Uterus (tissue), 4 donors: ENCODE results near the gene ALOX5. TPM values are rescaled to one million over a fixed set of nuclear protein-coding genes. Genes with fewer than 3 reads are reported as not detected.

ENCODE experiments used
- DNase-seq, 2 donors: peaks; one replicate each; pipeline ENCODE4 v3.0.0-alpha.2; 2019 to 2020
- H3K27ac ChIP-seq, 2 donors: fragments of 200-600 bp; sonication (generic); 1 replicate in 1 of 2; 2 replicates in 1 of 2; pipeline ENCODE4 v1.5.1; 2016 to 2018
- H3K27me3 ChIP-seq, 2 donors: fragments of 200-600 bp; sonication (generic); one replicate each; pipeline ENCODE4 v1.5.1; 2018 to 2019; ENCODE audit warnings: control low read depth in 1 of 2
- H3K36me3 ChIP-seq, 2 donors: fragments of 200-600 bp; sonication (generic); one replicate each; pipeline ENCODE4 v1.5.1; 2019; ENCODE audit warnings: control low read depth in 1 of 2
- H3K4me1 ChIP-seq, 2 donors: fragments of 200-600 bp; sonication (generic); one replicate each; pipeline ENCODE4 v1.5.1; 2018 to 2019; ENCODE audit warnings: control low read depth in 1 of 2
- H3K4me3 ChIP-seq, 2 donors: fragments of 200-600 bp; sonication (generic); 1 replicate in 1 of 2; 2 replicates in 1 of 2; pipeline ENCODE4 v1.5.1; 2018 to 2019; ENCODE audit warnings: mild to moderate bottlenecking in 1 of 2
- H3K9me3 ChIP-seq, 2 donors: fragments of 200-600 bp; sonication (generic); one replicate each; pipeline ENCODE4 v1.5.1; 2019; ENCODE audit warnings: control low read depth in 1 of 2
- POLR2A ChIP-seq, 2 donors: fragments of 450-650 bp; IDR thresholded peaks; one replicate each; pipeline ENCODE4 v1.6.1; 2016; ENCODE audit warnings: antibody characterized with exemption in 2 of 2, mild to moderate bottlenecking in 1 of 2, moderate library complexity in 1 of 2
- intact Hi-C: fragments of 100-400 bp; cut with DNase I; formaldehyde crosslinking; loops from one replicate; pipeline ENCODE4 v1.15.1; 2023; ENCODE audit warnings: low total_unique reads
- total RNA-seq, 4 donors: library from RNA; depleted of rRNA in 3 of 4; stranded (reverse); fragments of >200 nt in 3 of 4; gene quantifications; one replicate each; pipeline versions ENCODE4 v1.1.0 to v1.2.4, GENCODE V29; 2014 to 2023
- TF ChIP-seq, protein P1 (sequence below), 4 experiments: fragments of 200-600 bp in 2 of 4; fragments of 450-650 bp in 2 of 4; sonication (generic) in 2 of 4; IDR thresholded peaks; one replicate each; pipeline ENCODE4 v1.5.1; 2016 to 2019; ENCODE audit warnings: antibody characterized with exemption in 4 of 4, mild to moderate bottlenecking in 2 of 4, moderate library complexity in 1 of 4
- donor health status: DM: yes; HTN: yes; CAD: no.

ALOX5 gene
- total RNA-seq, 4 donors from 2014 or later, result 3.5 to 32.5 (median 10.6) TPM

DNA sequence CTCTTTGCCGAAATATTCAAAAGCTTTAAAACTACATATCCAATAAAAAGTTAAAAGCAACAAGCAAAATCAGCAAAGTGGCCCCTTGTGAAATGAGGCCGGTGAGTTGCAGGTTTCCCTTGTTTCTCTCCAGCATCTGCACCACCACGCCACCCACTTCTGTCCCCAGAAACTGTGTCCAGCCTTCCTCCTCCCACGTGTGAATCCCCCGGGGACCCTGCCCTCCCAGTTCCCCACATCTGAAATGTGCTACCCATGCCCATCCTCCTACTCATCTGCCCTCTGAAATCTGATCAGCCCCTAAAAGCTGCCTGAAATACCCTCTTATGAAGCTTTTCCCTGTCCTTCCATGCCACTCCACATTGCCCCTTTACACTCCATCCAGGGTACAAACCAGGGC, 3.8 kb downstream of the ALOX5 start:
- intact Hi-C loops, result no loop called here
- no peak for DNase-seq
- no peak overlapping the region for H3K4me3 ChIP-seq
- no peak overlapping the region for H3K27ac ChIP-seq
- peaks cover 0 to 6% of the 10 kb centered on the region in 2 donors for H3K4me1 ChIP-seq
- TF ChIP-seq, protein P1, sequence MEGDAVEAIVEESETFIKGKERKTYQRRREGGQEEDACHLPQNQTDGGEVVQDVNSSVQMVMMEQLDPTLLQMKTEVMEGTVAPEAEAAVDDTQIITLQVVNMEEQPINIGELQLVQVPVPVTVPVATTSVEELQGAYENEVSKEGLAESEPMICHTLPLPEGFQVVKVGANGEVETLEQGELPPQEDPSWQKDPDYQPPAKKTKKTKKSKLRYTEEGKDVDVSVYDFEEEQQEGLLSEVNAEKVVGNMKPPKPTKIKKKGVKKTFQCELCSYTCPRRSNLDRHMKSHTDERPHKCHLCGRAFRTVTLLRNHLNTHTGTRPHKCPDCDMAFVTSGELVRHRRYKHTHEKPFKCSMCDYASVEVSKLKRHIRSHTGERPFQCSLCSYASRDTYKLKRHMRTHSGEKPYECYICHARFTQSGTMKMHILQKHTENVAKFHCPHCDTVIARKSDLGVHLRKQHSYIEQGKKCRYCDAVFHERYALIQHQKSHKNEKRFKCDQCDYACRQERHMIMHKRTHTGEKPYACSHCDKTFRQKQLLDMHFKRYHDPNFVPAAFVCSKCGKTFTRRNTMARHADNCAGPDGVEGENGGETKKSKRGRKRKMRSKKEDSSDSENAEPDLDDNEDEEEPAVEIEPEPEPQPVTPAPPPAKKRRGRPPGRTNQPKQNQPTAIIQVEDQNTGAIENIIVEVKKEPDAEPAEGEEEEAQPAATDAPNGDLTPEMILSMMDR (IDR thresholded peaks at IDR 0.05), result no peak
- no peak for TF ChIP-seq POLR2A (IDR thresholded peaks at IDR 0.05)
- no peaks in the 10 kb centered on the region for H3K9me3 ChIP-seq
- H3K36me3 ChIP-seq, result no peaks in the 10 kb centered on the region
- H3K27me3 ChIP-seq, result no peaks in the 10 kb centered on the region

DNA sequence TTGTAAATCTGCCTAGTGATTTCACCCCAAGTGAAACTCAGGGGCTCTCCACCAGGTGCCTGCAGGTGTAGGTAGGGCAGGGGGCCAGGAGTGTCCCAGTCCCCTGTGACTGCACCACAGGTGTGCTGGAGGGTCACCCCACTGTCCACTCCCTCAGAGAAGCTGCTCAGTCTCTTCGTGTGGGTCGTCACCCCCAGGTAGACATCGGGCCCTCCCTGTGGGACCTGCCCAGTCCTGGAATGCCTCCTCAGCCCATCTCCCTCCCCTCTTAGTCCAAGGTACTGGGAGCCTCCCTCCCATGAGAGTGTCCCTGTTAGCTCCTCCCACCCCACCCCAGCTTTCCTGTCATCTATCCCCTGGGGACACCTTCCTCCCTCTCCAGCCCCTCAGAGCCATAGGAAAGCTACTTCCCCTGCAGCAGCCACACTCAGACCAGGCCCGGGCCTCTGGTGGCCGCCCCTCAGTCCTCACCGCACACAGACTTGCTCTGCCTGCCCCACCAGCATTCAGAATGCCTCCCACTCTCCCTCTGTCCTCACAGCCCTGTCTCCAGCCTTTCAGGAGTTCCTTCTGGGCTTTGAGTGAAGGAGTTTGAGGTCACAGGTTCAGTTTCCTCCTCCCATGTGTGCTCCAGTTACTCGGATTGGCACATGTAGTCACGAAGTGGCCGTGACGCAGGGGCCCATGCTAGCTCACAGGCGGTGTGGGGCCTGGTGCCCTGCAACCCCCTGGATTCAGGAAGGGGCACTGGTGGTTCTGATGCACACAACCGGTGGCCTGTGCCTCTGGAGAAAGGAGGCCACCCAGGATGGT, 5.1 kb downstream of the ALOX5 start:
- TF ChIP-seq, protein P1 (IDR thresholded peaks at IDR 0.05), result no peak
- no peak for TF ChIP-seq POLR2A (IDR thresholded peaks at IDR 0.05)
- intact Hi-C loops, result no loop called here
- no peaks in the 10 kb centered on the region for H3K9me3 ChIP-seq
- no peak for DNase-seq
- no peaks in the 10 kb centered on the region for H3K36me3 ChIP-seq
- peaks cover 0 to 6% of the 10 kb centered on the region in 2 donors for H3K4me1 ChIP-seq
- no peak overlapping the region for H3K27ac ChIP-seq
- H3K27me3 ChIP-seq, result no peaks in the 10 kb centered on the region
- H3K4me3 ChIP-seq, result no peak overlapping the region

DNA sequence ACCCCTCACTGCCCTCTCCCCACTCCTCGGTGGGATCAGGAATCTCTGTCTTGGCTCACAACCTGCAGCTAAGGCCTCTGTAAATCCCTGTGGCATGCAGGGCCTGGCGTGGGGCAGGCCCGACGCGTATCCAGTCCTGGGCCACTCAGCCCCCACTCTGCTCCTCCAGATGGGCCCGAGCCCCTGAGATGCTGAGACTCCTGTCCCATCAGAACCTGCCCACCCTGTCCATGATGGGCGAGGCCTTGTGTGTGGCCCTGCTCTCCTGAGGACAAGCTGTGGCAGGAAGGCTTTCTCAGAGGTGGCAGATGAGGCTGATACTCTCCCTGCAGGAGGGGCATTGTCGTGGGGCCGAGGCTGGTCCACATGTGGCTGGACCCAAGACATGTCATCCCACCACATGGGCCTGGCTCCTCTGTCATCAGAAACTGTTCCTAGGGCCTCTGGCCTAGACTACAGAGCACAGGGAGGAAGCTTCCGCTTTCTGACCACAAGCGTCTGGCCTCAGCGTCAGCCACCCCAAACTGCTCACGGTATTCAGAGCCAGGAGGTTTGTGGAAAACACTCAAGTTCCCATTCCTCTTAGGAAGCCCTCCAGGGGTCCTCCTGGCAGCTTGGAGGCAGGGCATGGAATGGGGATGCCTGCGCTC, 6.0 kb downstream of the ALOX5 start:
- no peaks in the 10 kb centered on the region for H3K4me1 ChIP-seq
- no peaks in the 10 kb centered on the region for H3K9me3 ChIP-seq
- intact Hi-C loops, result no loop called here
- DNase-seq, result no peak
- TF ChIP-seq, protein P1 (IDR thresholded peaks at IDR 0.05), result no peak
- no peak for TF ChIP-seq POLR2A (IDR thresholded peaks at IDR 0.05)
- H3K4me3 ChIP-seq, result no peak overlapping the region
- no peaks in the 10 kb centered on the region for H3K36me3 ChIP-seq
- H3K27ac ChIP-seq, result no peak overlapping the region
- H3K27me3 ChIP-seq, result no peaks in the 10 kb centered on the region

DNA sequence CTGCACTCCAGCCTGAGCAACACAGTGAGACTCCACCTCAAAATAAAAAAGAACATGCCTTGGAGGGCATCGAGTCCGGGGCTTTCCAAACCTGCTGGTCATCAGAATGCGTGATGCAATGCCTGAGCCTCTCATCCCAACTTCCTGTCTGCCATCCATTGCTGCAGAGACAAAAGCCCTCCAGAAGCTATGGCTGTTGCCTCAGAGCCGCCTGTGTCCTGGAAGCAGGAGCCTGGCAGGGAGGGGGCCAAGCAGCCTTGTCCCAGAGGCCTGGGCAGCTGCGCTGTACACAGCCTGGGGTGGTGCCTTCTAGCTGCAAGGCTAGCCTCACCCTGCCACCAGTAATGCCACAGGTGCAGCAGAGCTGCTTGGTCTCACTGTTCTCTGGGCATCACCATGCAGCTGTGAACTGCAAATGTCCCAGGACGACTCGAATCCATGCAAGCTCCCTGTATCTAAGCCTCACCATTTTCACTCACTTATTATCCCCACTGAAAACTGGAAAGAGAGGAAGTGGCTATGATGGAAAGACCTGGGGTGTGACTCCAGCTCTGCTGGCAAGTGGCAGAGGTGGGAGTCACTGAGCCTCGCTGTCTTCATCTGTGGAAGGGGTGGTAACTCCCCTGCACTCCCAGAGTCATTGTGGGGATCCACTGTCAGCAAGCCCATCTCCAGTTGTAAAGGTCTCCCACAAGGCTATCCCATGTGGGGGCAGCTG, 7.0 kb downstream of the ALOX5 start:
- Histone ChIP-seq H3K27ac (no peak overlapping the region), H3K27me3 (no peaks in the 10 kb centered on the region), H3K9me3 (no peaks in the 10 kb centered on the region), H3K4me3 (no peak overlapping the region), H3K4me1 (no peaks in the 10 kb centered on the region), H3K36me3 (no peaks in the 10 kb centered on the region)
- intact Hi-C loops, result no loop called here
- no peak for DNase-seq
- TF ChIP-seq POLR2A (IDR thresholded peaks at IDR 0.05), result no peak
- TF ChIP-seq, protein P1 (IDR thresholded peaks at IDR 0.05), result no peak

- intact Hi-C loops, result no loop called here
- Histone ChIP-seq H3K4me1 (no peaks in the 10 kb centered on the region), H3K27ac (no peak overlapping the region), H3K27me3 (no peaks in the 10 kb centered on the region), H3K36me3 (no peaks in the 10 kb centered on the region), H3K4me3 (no peak overlapping the region), H3K9me3 (no peaks in the 10 kb centered on the region)
- no peak for DNase-seq
- TF ChIP-seq POLR2A (IDR thresholded peaks at IDR 0.05), result no peak
- TF ChIP-seq, protein P1 (IDR thresholded peaks at IDR 0.05), result no peak
These were observed 8.6 kb downstream of the ALOX5 start for GRCh38 chr10:45382591-45382990.
